Measurements from ENCODE around the gene SPAAR. TPM values are rescaled to one million over a fixed set of nuclear protein-coding genes. Genes with fewer than 3 reads are reported as not detected.

The SPAAR gene
- total RNA-seq, 1 experiment from 2014 or later = not detected

GRCh38 chr9:35923598-35923926, 14.3 kb downstream of the SPAAR start:
- H3K4me3 ChIP-seq (ENCODE audit: low read depth in 2 of 2, low read length in 2 of 2) = no peak overlapping the region
- CTCF ChIA-PET = interaction anchor here (0.5 kb wide), 1 partner anchor 13 kb away, joined by 4 read pairs; no protein-coding TSS in a partner anchor
- no peak for DNase-seq (ENCODE audit: low read depth, low spot score)
- peaks cover 5% of the 10 kb centered on the region for H3K4me1 ChIP-seq (ENCODE audit: control insufficient read depth, insufficient read depth, low read length)
- intact Hi-C loops (cut with micrococcal nuclease; ENCODE audit: unreplicated experiment) = no loop called here
- H3K36me3 ChIP-seq (ENCODE audit: control insufficient read depth, insufficient read depth, low read length) = no peaks in the 10 kb centered on the region
- TF ChIP-seq REST (IDR thresholded peaks at IDR 0.05; ENCODE audit: insufficient read depth in 1 of 2, low read depth in 2 of 2, low read length in 1 of 2) (no peak), POLR2AphosphoS5 (IDR thresholded peaks at IDR 0.05; ENCODE audit: low read depth, low read length) (no peak), SIN3A (IDR thresholded peaks at IDR 0.05; ENCODE audit: borderline replicate concordance, insufficient read depth, low read depth, low read length) (no peak), CTCF (IDR thresholded peaks at IDR 0.05) (no peak), TCF7L2 (IDR thresholded peaks at IDR 0.05; ENCODE audit: low read depth, low read length) (no peak)
- BruUV-seq (replicated peaks) = no TSS peak
- POLR2A ChIA-PET = no interaction called here
- no peaks in the 10 kb centered on the region for H3K9me3 ChIP-seq (ENCODE audit: control insufficient read depth, insufficient read depth, low read depth, low read length)
- in situ Hi-C loops (cut with HindIII; ENCODE audit: low pct_unique_long_range_greater_than_20kb, low sequenced_read_pairs) = loop anchor here (5.0 kb wide), 1 partner anchor 99 kb away; no protein-coding TSS in a partner anchor
- H3K27ac ChIP-seq (ENCODE audit: low read length) = no peak overlapping the region
- H3K27me3 ChIP-seq (ENCODE audit: control insufficient read depth, insufficient read depth, low read length) = no peaks in the 10 kb centered on the region
- ATAC-seq = no peak

- TF ChIP-seq SIN3A (IDR thresholded peaks at IDR 0.05; ENCODE audit: borderline replicate concordance, insufficient read depth, low read depth, low read length) (no peak), POLR2AphosphoS5 (IDR thresholded peaks at IDR 0.05; ENCODE audit: low read depth, low read length) (no peak), REST (IDR thresholded peaks at IDR 0.05; ENCODE audit: insufficient read depth in 1 of 2, low read depth in 2 of 2, low read length in 1 of 2) (no peak), TCF7L2 (IDR thresholded peaks at IDR 0.05; ENCODE audit: low read depth, low read length) (no peak), CTCF (IDR thresholded peaks at IDR 0.05) (no peak)
- no peaks in the 10 kb centered on the region for H3K9me3 ChIP-seq (ENCODE audit: control insufficient read depth, insufficient read depth, low read depth, low read length)
- no peak overlapping the region for H3K4me3 ChIP-seq (ENCODE audit: low read depth in 2 of 2, low read length in 2 of 2)
- H3K36me3 ChIP-seq (ENCODE audit: control insufficient read depth, insufficient read depth, low read length) = no peaks in the 10 kb centered on the region
- H3K4me1 ChIP-seq (ENCODE audit: control insufficient read depth, insufficient read depth, low read length) = peaks cover 5% of the 10 kb centered on the region
- ATAC-seq = peak; percentile 83
- CTCF ChIA-PET = interaction anchor here (0.5 to 0.6 kb wide), 3 partner anchors 12 to 240 kb away, joined by 3 to 5 read pairs (median 4); no protein-coding TSS in a partner anchor
- in situ Hi-C loops (cut with HindIII; ENCODE audit: low pct_unique_long_range_greater_than_20kb, low sequenced_read_pairs) (loop anchor here (5.0 kb wide), 1 partner anchor 98 kb away; no protein-coding TSS in a partner anchor), intact Hi-C loops (cut with micrococcal nuclease; ENCODE audit: unreplicated experiment) (no loop called here)
- BruUV-seq (replicated peaks) = no TSS peak
- no peak for DNase-seq (ENCODE audit: low read depth, low spot score)
- peak overlapping the region; percentile 46; the same call in 1 of the 2 replicates for H3K27ac ChIP-seq (ENCODE audit: low read length)
- POLR2A ChIA-PET = interaction anchor here (0.5 kb wide), 1 partner anchor 1145 kb away, joined by 4 read pairs; no protein-coding TSS in a partner anchor
- H3K27me3 ChIP-seq (ENCODE audit: control insufficient read depth, insufficient read depth, low read length) = no peaks in the 10 kb centered on the region
These were observed 14.9 kb downstream of the SPAAR start for GRCh38 chr9:35923927-35924763.

All from Panc1 (cell line).